HepG2 (cell line): Measurements from ENCODE around the gene SETD5. TPM values are rescaled to one million over a fixed set of nuclear protein-coding genes. Genes with fewer than 3 reads are reported as not detected.

Source experiments
- ARID5B ChIP-seq: IDR thresholded peaks from 2 replicates; pipeline ENCODE4 v1.4.0; 2020; ENCODE audit warnings: mild to moderate bottlenecking, missing genetic modification reagents
- DBP ChIP-seq: sonication (generic); formaldehyde crosslinking; IDR thresholded peaks from 2 replicates; pipeline ENCODE4 v1.4.0; 2020; ENCODE audit warnings: missing genetic modification reagents; ENCODE audit errors: not compliant biosample characterization
- HMGA1 ChIP-seq: sonication (generic); formaldehyde crosslinking; conservative IDR thresholded peaks from 2 replicates; pipeline ENCODE4 v1.4.0; 2020; ENCODE audit warnings: missing genetic modification reagents
- PRDM10 ChIP-seq: sonication (generic); formaldehyde crosslinking; IDR thresholded peaks from 2 replicates; pipeline ENCODE4 v1.4.0; 2020; ENCODE audit warnings: low read depth, missing genetic modification reagents
- RORA ChIP-seq: sonication (generic); formaldehyde crosslinking; IDR thresholded peaks from 2 replicates; pipeline ENCODE4 v1.5.0; 2020; ENCODE audit warnings: mild to moderate bottlenecking, missing genetic modification reagents, moderate library complexity
- ZBTB7A ChIP-seq: sonication (generic); formaldehyde crosslinking; IDR thresholded peaks from 2 replicates; pipeline ENCODE4 v1.8.0; 2022; ENCODE audit warnings: mild to moderate bottlenecking, missing genetic modification reagents
- ZNF691 ChIP-seq: sonication (generic); formaldehyde crosslinking; IDR thresholded peaks from 2 replicates; pipeline ENCODE4 v1.4.0; 2020; ENCODE audit warnings: missing genetic modification reagents, low read depth, mild to moderate bottlenecking, borderline replicate concordance
- polyA plus RNA-seq, 8 experiments: library from polyadenylated mRNA; depleted of rRNA in 3 of 8; stranded (reverse) in 7 of 8; unstranded in 1 of 8; fragments of >200 nt; fragmentation: Illumina TruSeq in 4 of 8; extraction: Trizol in 4 of 8; gene quantifications; 2 replicates each; pipeline versions ENCODE4 v1.2.1 to v1.2.3, GENCODE V29; 2011 to 2016; ENCODE audit warnings: low read depth in 4 of 8, missing spikeins in 1 of 8, mixed read lengths in 1 of 8; ENCODE audit not compliant: insufficient read depth in 1 of 8
- total RNA-seq, 5 experiments: library from RNA; depleted of rRNA; stranded (reverse); fragments of >200 nt; fragmentation: Illumina TruSeq; extraction: Trizol; gene quantifications; 2 replicates each; pipeline ENCODE4 v1.2.3, GENCODE V29; 2016; ENCODE audit warnings: low read depth in 1 of 5

The SETD5 gene
- total and polyA plus RNA-seq, 2 of the 13 experiments (the other 11 are each of a cell fraction or from before 2014, with no cell fraction given) = 46.8 to 95.8 TPM

GRCh38 chr3:9386501-9387321, 10.7 kb upstream of the SETD5 start (continued):
- TF ChIP-seq PRDM10 (CRISPR knock-in tag) = no peak
- no peak for TF ChIP-seq ZNF691 (CRISPR knock-in tag)
- no peak for TF ChIP-seq DBP (CRISPR knock-in tag)
- TF ChIP-seq ZBTB7A (CRISPR knock-in tag) = no peak
- TF ChIP-seq RORA (CRISPR knock-in tag) = no peak
- no peak for TF ChIP-seq HMGA1
- 0 out of 2 replicates have a peak, but pooled peaks have one; percentile 6 for TF ChIP-seq ARID5B (CRISPR knock-in tag)
